ENCODE measurements around the gene CALM1.
A peak's percentile ranks its signal among the peaks of the same experiment; 100 is the strongest.

Gene CALM1

DNA sequence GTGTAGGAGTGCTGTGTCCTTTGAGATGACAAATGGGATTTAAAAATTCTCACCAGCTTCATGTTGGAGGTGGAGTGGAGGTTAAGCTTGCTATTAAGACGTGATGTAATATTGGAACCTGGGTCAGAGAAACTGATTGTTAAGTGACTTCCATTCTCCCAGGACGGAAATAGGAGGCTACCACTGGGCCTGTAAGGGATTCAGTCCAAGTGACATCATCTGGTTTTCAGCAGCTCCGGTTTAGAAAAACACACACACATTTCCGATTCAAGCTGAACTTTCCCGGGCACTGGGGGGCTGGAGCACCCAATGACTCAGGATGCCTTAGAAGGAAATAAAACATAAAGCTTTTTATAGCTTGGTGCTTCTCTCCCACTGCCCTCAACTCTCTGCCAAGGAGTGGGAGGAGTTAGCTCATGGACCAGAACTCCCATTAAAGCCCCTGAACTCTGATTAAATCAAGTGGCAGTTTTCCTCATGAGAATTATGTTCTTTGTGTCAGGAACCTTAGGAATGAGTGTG is 12.4 kb downstream of the CALM1 start:
- Histone ChIP-seq H3K27ac (ENCODE audit: low read depth, low read length, severe bottlenecking) (peak overlapping the region; percentile 55), H3K4me1 (ENCODE audit: control insufficient read depth, insufficient read depth, low read length, poor library complexity, severe bottlenecking) (no peaks in the 10 kb centered on the region), H3K36me3 (ENCODE audit: control insufficient read depth, insufficient read depth, low read length) (peaks cover 28% of the 10 kb centered on the region), H3K4me3 (ENCODE audit: extremely low read depth, insufficient read depth, low read length, poor library complexity, severe bottlenecking) (no peak overlapping the region), H3K9me3 (ENCODE audit: control insufficient read depth, low read length) (no peaks in the 10 kb centered on the region)
- 87 to 100% methylated on average over 2 of the region's 5 CpGs for WGBS, 2 experiments (ENCODE audit: insufficient coverage in 2 of 2)

DNA sequence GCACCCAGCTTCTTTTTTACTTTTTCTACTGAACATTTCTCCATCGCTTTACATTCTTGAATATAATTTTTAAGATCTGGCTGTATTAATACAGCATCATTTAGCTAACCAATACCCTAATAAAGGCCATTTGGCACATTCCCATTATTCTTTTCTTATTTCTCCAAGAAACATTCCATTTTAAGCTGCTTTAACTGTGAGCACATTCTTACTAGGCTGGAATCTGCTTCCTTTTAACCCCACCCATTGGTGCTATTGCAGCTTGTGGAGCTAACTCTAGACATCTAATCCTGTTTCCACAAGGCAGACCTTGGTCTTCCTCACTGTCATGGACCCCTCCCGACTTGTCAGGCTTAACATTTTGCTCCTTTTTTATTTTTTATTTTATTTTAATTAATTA is 15.2 kb downstream of the CALM1 start:
- no CpG with 5 or more reads among the region's 2 CpGs for WGBS, 2 experiments (ENCODE audit: insufficient coverage in 2 of 2)
- H3K27ac ChIP-seq (ENCODE audit: low read depth, low read length, severe bottlenecking): no peak overlapping the region
- no peak overlapping the region for H3K4me3 ChIP-seq (ENCODE audit: extremely low read depth, insufficient read depth, low read length, poor library complexity, severe bottlenecking)
- peaks cover under 1% of the 10 kb centered on the region for H3K36me3 ChIP-seq (ENCODE audit: control insufficient read depth, insufficient read depth, low read length)
- H3K4me1 ChIP-seq (ENCODE audit: control insufficient read depth, insufficient read depth, low read length, poor library complexity, severe bottlenecking): no peaks in the 10 kb centered on the region
- no peaks in the 10 kb centered on the region for H3K9me3 ChIP-seq (ENCODE audit: control insufficient read depth, low read length)

GRCh38 chr14:90416720-90417119 is 19.9 kb downstream of the CALM1 start:
- WGBS, 2 experiments (ENCODE audit: insufficient coverage in 2 of 2): 62 to 85% methylated on average over 5 to 6 of the region's 7 CpGs
- H3K27ac ChIP-seq (ENCODE audit: low read depth, low read length, severe bottlenecking): no peak overlapping the region
- no peaks in the 10 kb centered on the region for H3K36me3 ChIP-seq (ENCODE audit: control insufficient read depth, insufficient read depth, low read length)
- H3K4me3 ChIP-seq (ENCODE audit: extremely low read depth, insufficient read depth, low read length, poor library complexity, severe bottlenecking): no peak overlapping the region
- no peaks in the 10 kb centered on the region for H3K4me1 ChIP-seq (ENCODE audit: control insufficient read depth, insufficient read depth, low read length, poor library complexity, severe bottlenecking)
- H3K9me3 ChIP-seq (ENCODE audit: control insufficient read depth, low read length): peaks cover 4% of the 10 kb centered on the region

GRCh38 chr14:90418053-90418452 is 21.2 kb downstream of the CALM1 start:
- Histone ChIP-seq H3K9me3 (ENCODE audit: control insufficient read depth, low read length) (peaks cover 4% of the 10 kb centered on the region), H3K36me3 (ENCODE audit: control insufficient read depth, insufficient read depth, low read length) (no peaks in the 10 kb centered on the region), H3K4me1 (ENCODE audit: control insufficient read depth, insufficient read depth, low read length, poor library complexity, severe bottlenecking) (no peaks in the 10 kb centered on the region), H3K27ac (ENCODE audit: low read depth, low read length, severe bottlenecking) (no peak overlapping the region), H3K4me3 (ENCODE audit: extremely low read depth, insufficient read depth, low read length, poor library complexity, severe bottlenecking) (no peak overlapping the region)
- 80% methylated on average over 1 of the region's 2 CpGs; no CpG with 5 or more reads in 1 of the 2 experiments for WGBS, 2 experiments (ENCODE audit: insufficient coverage in 2 of 2)

DNA sequence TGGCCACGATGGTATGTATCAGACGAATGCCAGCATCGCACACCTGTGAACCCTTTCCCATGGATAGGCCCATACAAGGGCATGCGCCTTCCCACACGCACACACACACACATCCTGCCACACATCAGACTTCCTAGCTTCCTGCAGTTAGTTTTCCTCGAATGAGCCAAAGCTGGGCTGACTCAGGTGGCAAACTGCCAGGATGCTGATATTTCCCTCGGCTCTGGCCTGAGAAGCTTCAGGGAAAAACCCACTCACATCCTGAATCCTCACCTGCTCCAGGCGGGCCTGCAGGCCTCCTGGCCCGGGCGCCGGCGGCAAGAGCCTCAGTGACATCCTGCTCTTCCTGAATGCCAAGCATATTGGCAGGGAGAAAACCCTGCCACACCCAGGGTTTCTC is 22.4 kb downstream of the CALM1 start:
- Histone ChIP-seq H3K27ac (ENCODE audit: low read depth, low read length, severe bottlenecking) (no peak overlapping the region), H3K4me3 (ENCODE audit: extremely low read depth, insufficient read depth, low read length, poor library complexity, severe bottlenecking) (no peak overlapping the region), H3K36me3 (ENCODE audit: control insufficient read depth, insufficient read depth, low read length) (no peaks in the 10 kb centered on the region), H3K9me3 (ENCODE audit: control insufficient read depth, low read length) (peaks cover 4% of the 10 kb centered on the region), H3K4me1 (ENCODE audit: control insufficient read depth, insufficient read depth, low read length, poor library complexity, severe bottlenecking) (no peaks in the 10 kb centered on the region)
- WGBS, 2 experiments (ENCODE audit: insufficient coverage in 2 of 2): 85 to 92% methylated on average over 5 to 7 of the region's 12 CpGs

DNA sequence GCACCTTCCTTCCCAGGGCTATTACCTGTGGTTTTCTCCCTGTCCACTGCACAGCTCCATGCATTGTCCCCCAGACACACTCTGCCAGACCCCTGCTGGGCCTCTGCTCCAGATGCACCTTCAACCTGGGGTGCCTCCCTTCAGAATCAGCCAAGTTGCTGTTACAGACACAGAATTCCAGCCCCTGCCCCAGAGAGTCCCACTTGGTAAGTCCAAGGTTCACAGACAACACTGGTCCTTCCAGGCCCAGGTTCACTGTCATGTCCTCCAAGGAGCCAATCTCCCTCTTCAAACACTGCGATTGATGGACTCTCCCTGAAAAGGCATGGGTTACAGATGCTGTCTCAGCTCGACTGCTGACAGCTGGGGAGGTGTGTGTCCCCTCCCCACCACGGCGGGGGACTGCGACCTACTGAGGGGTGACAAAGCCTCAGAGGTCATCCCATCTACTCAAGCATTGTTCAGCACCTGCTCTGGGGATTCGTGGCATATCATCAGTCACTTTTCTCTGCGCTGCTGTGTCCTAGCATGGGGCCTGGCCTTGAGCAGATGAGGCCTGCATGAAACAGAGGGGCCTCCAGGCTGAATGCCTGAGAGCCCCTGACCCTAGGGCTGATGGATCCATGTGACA is 24.3 kb downstream of the CALM1 start:
- Histone ChIP-seq H3K27ac (ENCODE audit: low read depth, low read length, severe bottlenecking) (no peak overlapping the region), H3K4me3 (ENCODE audit: extremely low read depth, insufficient read depth, low read length, poor library complexity, severe bottlenecking) (no peak overlapping the region)
- 81 to 83% methylated on average over 7 of the region's 7 CpGs for WGBS, 2 experiments (ENCODE audit: insufficient coverage in 2 of 2)

DNA sequence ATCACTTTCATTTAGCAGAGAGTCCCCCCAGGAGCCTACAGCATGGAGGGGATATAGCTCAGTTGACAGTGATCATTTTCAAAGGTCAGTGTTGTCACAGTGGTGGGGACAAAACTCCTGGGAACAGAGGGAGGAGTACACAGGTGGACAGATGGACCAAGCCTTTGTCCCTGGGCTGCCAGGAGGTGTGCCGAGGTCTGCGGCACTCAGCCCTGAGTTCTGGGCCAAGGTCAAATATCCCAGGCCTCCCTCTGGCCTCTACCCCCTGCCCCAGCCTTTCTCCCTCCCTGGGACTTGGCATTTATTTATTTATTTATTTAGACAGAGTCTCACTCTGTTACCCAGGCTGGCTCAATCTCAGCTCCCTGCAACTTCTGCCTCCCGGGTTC is 24.8 kb downstream of the CALM1 start:
- no peaks in the 10 kb centered on the region for H3K36me3 ChIP-seq (ENCODE audit: control insufficient read depth, insufficient read depth, low read length)
- WGBS, 2 experiments (ENCODE audit: insufficient coverage in 2 of 2): 85 to 97% methylated on average over 3 of the region's 3 CpGs

More for the DNA sequence above, 24.3 kb downstream of the CALM1 start:
- H3K36me3 ChIP-seq (ENCODE audit: control insufficient read depth, insufficient read depth, low read length): no peaks in the 10 kb centered on the region
- H3K9me3 ChIP-seq (ENCODE audit: control insufficient read depth, low read length): peaks cover 4% of the 10 kb centered on the region
- no peaks in the 10 kb centered on the region for H3K4me1 ChIP-seq (ENCODE audit: control insufficient read depth, insufficient read depth, low read length, poor library complexity, severe bottlenecking)

DNA sequence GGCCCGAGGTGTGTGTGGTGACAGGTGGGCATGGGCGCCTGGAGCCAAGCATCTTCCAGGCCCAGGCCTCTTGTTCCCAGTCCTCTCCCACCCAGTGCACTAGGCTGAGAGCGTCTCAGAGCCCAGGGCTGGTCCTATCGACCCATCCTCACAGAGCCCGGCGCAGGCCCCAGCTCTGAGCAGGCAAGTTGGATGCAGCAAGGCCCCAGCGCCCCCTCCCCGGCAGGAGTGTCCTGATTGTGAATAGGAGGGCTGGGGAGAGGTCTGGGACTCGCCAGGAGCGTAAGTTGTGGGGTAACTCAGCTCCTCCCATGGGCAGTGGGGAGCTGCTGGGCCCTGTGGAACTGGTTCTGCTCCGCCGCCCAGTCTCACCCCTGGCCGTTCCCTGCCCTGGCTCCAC is 26.3 kb downstream of the CALM1 start:
- H3K36me3 ChIP-seq (ENCODE audit: control insufficient read depth, insufficient read depth, low read length): no peaks in the 10 kb centered on the region
- peaks cover 2% of the 10 kb centered on the region for H3K9me3 ChIP-seq (ENCODE audit: control insufficient read depth, low read length)
- WGBS, 2 experiments (ENCODE audit: insufficient coverage in 2 of 2): 97 to 98% methylated on average over 9 of the region's 13 CpGs
- H3K27ac ChIP-seq (ENCODE audit: low read depth, low read length, severe bottlenecking): no peak overlapping the region
- no peak overlapping the region for H3K4me3 ChIP-seq (ENCODE audit: extremely low read depth, insufficient read depth, low read length, poor library complexity, severe bottlenecking)
- no peaks in the 10 kb centered on the region for H3K4me1 ChIP-seq (ENCODE audit: control insufficient read depth, insufficient read depth, low read length, poor library complexity, severe bottlenecking)

More for the DNA sequence above, 24.8 kb downstream of the CALM1 start:
- H3K4me3 ChIP-seq (ENCODE audit: extremely low read depth, insufficient read depth, low read length, poor library complexity, severe bottlenecking): no peak overlapping the region
- peaks cover 4% of the 10 kb centered on the region for H3K9me3 ChIP-seq (ENCODE audit: control insufficient read depth, low read length)
- H3K27ac ChIP-seq (ENCODE audit: low read depth, low read length, severe bottlenecking): no peak overlapping the region
- no peaks in the 10 kb centered on the region for H3K4me1 ChIP-seq (ENCODE audit: control insufficient read depth, insufficient read depth, low read length, poor library complexity, severe bottlenecking)

DNA sequence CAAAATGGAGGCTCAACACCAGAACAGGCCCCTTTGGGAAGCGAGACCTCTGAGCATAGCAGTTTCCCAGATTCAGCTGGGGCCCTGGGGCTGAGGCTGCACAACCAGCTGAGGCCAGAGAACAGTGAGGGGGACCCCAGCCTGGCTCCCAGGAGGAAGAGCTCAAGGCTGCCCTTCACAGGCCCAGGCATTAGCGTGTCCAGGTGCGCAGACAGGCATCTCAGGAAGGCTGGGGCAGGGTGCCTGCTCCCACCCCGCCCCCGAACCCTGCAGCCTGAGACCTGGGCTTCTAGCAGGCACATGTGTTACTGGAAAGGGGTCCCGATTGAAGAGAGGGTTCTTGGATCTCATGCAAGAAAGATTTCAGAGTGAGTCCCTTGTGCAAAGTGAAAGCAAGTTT is 27.2 kb downstream of the CALM1 start:
- H3K4me1 ChIP-seq (ENCODE audit: control insufficient read depth, insufficient read depth, low read length, poor library complexity, severe bottlenecking): no peaks in the 10 kb centered on the region
- H3K36me3 ChIP-seq (ENCODE audit: control insufficient read depth, insufficient read depth, low read length): no peaks in the 10 kb centered on the region
- WGBS, 2 experiments (ENCODE audit: insufficient coverage in 2 of 2): 83 to 90% methylated on average over 6 of the region's 6 CpGs
- no peak overlapping the region for H3K27ac ChIP-seq (ENCODE audit: low read depth, low read length, severe bottlenecking)
- H3K9me3 ChIP-seq (ENCODE audit: control insufficient read depth, low read length): no peaks in the 10 kb centered on the region
- no peak overlapping the region for H3K4me3 ChIP-seq (ENCODE audit: extremely low read depth, insufficient read depth, low read length, poor library complexity, severe bottlenecking)

DNA sequence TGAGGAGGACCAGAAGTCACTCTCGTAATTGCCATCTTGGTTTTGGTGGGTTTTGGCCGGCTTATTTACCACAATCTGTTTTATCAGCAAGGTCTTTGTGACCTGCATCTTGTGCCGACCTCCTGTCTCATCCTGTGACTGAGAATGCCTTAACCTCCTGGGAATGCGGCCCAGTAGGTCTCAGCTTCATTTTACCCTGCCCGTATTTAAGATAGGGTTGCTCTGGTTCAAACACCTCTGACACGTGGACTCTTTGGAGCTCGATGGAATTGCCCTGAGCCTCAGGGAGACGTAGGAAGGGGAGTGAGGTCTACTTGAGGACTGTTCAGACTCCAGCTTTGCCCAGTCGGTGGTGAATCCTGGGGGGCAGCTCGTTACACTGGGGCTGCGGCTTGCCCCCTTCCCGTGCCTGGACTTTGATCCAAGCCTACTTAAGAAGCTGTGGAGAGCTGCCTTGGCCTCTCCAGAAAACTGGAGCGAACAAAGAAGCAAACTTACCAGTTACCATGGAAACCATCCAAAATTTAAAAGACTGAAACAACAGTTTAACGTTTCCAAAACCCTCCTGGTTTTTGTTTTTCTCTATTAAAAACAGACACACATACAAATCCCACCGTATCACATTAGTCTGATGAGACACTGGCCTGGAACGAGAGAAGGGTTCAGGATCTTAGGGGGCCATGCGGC is 28.0 kb downstream of the CALM1 start:
- no peaks in the 10 kb centered on the region for H3K36me3 ChIP-seq (ENCODE audit: control insufficient read depth, insufficient read depth, low read length)
- H3K4me3 ChIP-seq (ENCODE audit: extremely low read depth, insufficient read depth, low read length, poor library complexity, severe bottlenecking): no peak overlapping the region
- WGBS, 2 experiments (ENCODE audit: insufficient coverage in 2 of 2): 81 to 83% methylated on average over 14 of the region's 17 CpGs
- H3K27ac ChIP-seq (ENCODE audit: low read depth, low read length, severe bottlenecking): no peak overlapping the region
- no peaks in the 10 kb centered on the region for H3K9me3 ChIP-seq (ENCODE audit: control insufficient read depth, low read length)
- H3K4me1 ChIP-seq (ENCODE audit: control insufficient read depth, insufficient read depth, low read length, poor library complexity, severe bottlenecking): no peaks in the 10 kb centered on the region

DNA sequence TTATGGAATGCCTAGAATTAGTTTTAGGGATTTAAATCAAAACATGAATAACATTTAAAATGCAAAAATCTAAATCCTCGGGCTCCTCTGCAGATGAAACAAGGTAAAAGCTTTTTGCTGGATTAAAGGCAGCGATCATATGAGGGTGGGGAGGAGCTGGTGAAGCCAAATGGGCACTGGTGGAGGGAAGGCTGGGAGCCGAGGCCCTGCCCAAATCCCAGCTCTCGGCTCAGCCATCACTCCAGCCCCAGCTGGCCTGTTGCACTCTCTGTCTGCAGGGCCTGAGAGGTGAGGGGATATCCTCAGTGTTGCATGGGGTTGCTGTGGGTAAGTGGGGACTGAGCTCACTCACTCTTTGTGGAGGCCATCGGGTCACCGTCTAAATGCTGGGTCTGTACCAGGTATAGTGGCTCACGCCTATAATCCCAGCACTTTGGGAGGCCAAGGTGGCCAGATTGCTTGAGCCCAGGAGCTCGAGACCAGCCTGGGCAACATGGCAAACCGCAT is 28.6 kb downstream of the CALM1 start:
- H3K27ac ChIP-seq (ENCODE audit: low read depth, low read length, severe bottlenecking): no peak overlapping the region
- WGBS, 2 experiments (ENCODE audit: insufficient coverage in 2 of 2): 94 to 97% methylated on average over 7 to 8 of the region's 9 CpGs
- H3K4me1 ChIP-seq (ENCODE audit: control insufficient read depth, insufficient read depth, low read length, poor library complexity, severe bottlenecking): no peaks in the 10 kb centered on the region

More for the DNA sequence above, 28.6 kb downstream of the CALM1 start:
- Histone ChIP-seq H3K4me3 (ENCODE audit: extremely low read depth, insufficient read depth, low read length, poor library complexity, severe bottlenecking) (no peak overlapping the region), H3K9me3 (ENCODE audit: control insufficient read depth, low read length) (no peaks in the 10 kb centered on the region), H3K36me3 (ENCODE audit: control insufficient read depth, insufficient read depth, low read length) (no peaks in the 10 kb centered on the region)

Data from mesodermal cell (in vitro differentiated cells).